COLO668 (cell line): ENCODE data around the gene ADSS2.
"Not testable (repeated sequence)": the region's sequence is repeated elsewhere in the genome, so short reads cannot be mapped to it uniquely, and the experiment has no call there.

Experiments used
- DNase-seq: peaks from one replicate; lab custom pipeline; 2025; ENCODE audit not compliant: unreplicated experiment; lab: John Stamatoyannopoulos, UW

The ADSS2 gene

DNA sequence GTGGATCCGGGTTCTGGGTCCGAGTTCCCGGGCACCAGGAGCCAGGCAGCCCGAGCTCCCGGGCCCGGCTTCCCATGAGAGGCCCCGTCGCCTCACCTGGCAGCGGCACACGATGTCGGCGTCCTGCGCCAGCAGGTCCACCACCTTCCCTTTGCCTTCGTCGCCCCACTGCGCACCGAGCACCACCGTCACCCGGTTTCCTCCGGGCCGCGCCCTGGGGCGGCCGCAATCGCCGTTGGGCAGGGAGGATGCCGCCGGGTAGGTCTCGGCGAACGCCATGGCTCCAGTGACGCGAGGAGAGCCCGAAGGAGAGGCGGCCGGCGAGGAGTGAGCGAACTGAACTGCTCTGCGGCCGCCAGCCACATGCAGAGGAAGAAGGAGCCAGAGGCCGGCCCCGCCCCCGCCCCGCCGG, at the start of gene ADSS2:
Gene ADSS2, minus strand, starts transcription at position 371 of the 412 bp plus-strand sequence. Its CDS starts 92 bp downstream, at position 279.
- DNase-seq: no peak

DNA sequence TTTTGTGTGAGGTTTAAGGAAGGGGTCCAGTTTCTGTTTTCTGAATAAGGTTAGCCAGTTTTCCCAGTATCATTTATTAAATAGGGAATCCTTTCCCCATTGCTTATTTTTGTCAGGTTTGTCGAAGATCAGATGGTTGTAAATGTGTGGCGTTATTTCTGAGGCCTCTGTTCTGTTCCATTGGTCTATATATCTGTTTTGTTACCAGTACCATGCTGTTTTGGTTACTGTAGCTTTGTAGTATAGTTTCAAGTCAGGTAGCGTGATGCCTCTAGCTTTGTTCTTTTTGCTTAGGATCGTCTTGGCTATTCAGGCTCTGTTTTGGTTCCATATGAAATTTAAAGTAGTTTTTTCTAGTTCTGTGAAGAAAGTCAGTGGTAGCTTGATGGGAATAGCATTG, 48.8 kb upstream of the ADSS2 start:
- DNase-seq: not testable (repeated sequence)

DNA sequence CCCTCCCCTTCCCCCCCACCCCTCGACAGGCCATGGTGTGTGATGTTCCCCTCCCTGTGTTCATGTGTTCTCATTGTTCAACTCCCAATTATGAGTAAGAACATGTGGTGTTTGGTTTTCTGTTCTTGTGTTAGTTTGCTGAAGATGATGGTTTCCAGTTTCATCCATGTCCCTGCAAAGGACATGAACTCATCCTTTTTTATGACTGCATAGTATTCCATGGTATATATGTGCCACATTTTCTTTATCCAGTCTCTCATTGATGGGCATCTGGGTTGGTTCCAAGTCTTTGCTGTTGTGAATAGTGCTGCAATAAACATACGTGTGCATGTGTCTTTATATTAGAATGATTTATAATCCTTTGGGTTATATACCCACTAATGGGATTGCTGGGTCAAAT, 47.8 kb upstream of the ADSS2 start:
- not testable (repeated sequence) for DNase-seq

DNA sequence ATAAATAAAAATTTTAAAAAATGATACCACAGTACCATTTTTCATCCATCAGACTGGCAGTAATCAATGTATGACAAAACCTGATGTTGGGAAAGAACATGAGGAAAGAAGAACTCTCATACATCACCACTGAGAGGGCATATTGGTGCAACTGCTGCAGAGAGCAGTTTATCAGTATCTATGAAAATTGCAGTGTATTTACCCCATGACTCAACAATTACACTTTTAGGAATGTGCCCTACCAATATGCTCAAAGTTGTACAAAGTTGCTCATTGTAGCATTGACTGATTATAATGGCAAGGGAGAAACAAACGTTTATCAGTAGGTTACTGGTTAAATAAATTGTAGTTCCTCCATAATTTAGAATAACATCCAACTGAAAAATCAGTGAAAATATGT, 46.1 kb upstream of the ADSS2 start:
- DNase-seq: no peak

DNA sequence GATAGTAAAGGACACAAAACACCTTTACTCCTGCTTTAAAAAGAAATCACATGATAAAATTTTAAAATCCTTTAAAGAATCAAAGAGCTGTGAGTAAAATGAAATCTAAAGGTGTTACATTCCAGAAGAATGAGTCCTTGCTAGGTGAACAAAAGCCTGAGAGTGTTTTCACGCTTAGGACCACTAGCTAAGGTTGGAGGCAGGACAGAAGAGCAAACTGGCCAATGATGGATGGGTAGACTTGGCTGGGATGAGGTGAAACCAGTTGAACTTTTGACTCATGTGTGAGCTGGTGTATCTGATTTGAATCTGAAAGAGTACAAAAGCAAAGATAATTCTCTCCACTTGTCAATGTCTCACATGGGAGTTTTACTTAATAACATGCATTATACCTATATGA, 44.5 kb upstream of the ADSS2 start:
- no peak for DNase-seq

DNA sequence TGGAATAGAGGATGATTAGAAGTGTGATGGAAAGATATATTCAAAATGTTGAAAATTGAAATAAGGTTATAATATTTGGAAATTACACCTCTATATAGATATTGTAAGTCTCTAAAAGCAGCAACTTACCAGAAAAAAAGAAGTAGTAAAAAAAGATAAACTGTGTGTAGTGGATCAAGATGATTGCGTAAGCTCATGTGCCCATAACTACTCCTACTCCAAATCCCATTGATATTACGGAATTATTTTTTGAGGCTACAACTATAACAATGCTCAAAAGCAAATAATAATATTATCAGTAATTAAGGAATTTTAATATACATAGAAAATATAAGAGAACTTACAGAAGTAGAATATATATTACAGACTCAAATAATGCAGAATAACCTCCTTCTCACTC, 42.9 kb upstream of the ADSS2 start:
- no peak for DNase-seq

DNA sequence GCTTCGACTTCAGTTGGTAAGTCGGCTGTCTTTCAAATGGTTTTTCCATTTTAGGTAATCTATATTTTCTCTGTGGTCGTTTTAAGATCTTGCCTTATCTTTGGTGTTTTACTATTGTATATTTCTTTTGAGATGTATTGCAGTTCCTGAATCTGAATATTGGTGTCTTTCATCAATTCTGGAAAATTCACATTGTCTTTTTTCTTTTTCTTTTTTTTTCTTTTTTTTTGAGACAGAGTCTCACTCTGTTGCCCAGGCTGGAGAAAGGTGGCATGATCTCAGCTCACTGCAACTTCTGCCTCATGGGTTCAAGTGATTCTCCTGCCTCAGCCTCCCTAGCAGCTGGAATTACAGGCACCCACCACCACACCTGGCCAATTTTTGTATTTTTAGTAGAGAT, 33.3 kb upstream of the ADSS2 start:
- DNase-seq: not testable (repeated sequence)

DNA sequence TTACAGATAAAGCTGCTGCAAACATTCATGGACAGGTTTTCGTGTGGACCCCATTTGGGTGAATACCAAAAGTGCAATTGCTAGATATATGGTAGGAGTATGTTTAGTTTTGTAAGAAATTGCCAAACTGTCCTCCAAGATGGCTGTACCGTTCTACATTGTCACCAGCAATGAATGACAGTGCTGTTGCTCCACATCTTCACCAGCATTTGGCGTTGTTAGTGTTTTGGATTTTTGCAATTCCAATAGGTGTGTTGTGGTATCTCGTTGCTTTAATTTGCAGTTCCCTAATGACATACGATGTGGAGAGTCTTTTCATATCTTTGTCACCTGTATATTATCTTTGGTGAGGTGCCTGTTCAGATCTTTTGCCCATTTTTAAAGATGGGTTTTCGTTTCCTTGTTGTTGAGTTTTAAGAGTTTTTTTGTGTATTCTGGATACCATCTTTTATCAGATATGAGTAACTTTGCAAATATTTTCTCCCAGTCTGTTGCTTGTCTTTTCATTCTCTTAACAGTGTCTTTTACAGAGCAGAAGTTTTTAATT, 21.4 kb upstream of the ADSS2 start:
- DNase-seq: no peak

DNA sequence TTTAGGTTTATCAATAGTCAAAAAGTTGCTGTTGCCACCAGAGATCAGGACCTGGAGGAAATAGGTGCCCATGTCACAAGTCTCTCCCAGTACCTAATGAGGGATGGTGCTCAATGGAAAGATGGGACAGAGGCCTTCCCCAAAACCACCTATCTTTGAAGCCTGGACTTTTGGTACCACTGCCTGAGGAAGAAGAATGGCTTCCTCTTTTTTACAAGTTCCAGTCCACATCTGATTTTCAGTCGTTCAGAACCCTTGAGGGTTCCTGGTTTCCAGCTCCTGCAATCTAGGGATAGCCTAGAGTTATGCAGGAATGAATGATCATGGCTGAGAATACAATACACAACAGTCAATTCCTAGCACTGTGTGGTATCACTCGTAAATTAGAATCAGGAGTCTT, 15.0 kb upstream of the ADSS2 start:
- DNase-seq: no peak

DNA sequence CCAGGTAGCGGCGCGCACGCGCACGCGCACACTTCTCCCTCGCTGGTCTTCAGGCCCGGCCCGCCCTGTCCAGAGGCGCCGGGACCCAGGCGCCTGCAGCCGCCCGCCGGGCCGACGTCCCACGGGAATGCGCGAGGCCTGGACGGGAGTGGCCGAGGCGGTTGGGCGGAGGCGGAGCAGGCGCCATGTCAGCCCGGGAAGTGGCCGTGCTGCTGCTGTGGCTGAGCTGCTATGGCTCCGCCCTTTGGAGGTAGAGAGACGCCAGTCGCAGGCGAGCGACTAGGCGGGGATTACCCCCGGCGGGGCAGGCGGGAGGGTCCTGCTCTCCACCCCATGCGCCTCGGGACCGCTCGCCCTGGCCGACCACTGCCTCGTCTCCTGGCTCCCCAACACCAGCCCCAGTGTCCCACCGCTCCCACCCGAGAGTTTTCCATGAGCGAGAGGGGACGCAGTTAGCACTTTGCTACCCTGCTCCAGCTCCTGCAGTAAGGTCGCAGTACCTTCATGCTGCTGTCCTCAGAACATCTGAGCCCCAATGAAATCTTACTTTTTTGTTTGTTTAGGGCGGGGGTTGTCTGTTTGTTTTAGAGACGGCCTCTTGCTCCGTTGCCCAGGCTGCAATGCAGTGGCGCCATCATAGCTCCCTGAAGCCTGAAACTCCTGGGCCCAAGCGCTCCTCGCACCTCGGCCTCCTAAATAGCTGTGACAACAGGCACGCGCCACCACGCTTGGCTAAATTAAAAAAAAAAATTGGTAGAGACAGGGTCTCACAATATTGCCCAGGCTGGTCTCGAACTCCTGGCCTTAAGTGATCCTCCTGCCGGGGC, 9.7 kb upstream of the ADSS2 start, which contains the start of gene CATSPERE:
Gene CATSPERE, plus strand, starts transcription at position 29 of the 827 bp plus-strand sequence. Its CDS starts 157 bp downstream, at position 186.
- peak; percentile 96 for DNase-seq

- no peak for DNase-seq
Measured at GRCh38 chr1:244460197-244460596, 8.5 kb upstream of the ADSS2 start.

- DNase-seq: no peak
Measured at GRCh38 chr1:244458781-244459180, 7.1 kb upstream of the ADSS2 start.

- no peak for DNase-seq
Measured at GRCh38 chr1:244456586-244456985, 4.9 kb upstream of the ADSS2 start.

- DNase-seq: no peak
Measured at GRCh38 chr1:244454412-244454811, 2.7 kb upstream of the ADSS2 start.

DNA sequence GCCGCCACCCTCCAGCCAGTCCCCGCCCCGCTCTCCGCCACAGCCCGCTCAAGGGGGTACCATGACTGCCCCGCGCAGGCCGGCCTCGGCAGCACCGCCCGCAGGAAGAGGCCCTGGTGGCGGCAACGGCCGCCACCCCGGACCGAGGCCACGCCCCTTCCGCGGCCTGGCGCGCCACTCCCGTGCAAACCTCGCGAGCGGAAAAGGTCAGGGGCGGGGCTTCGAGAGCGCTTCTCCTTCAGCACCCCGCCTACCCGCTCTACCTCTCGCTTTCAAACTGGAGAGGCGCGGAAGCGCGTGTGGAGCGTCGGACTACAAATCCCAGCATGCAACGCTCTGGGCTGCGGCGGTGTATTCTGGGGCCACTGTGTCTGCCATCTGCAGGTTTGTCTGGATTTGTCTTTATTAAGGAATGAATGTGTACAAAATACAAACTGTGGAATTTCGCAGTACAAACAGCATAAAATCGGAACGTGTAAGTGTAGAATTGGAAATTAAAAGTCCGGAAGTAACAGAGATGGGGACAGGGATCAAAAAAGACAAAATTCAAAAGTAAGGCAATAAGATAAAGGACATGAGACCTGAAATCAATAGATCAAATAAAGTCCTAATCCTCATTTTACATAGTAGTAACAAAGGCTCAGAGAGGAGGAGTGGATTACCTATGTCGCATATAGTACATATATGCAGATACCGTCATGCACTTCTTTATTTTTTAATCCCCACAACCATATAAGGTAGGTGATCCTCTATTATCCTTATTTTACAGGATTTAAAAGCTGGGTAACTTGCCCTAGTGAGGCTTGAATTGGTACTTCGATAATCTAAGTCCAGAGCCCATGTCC, 464 bp upstream of the ADSS2 start:
- peak; percentile 100 for DNase-seq

DNA sequence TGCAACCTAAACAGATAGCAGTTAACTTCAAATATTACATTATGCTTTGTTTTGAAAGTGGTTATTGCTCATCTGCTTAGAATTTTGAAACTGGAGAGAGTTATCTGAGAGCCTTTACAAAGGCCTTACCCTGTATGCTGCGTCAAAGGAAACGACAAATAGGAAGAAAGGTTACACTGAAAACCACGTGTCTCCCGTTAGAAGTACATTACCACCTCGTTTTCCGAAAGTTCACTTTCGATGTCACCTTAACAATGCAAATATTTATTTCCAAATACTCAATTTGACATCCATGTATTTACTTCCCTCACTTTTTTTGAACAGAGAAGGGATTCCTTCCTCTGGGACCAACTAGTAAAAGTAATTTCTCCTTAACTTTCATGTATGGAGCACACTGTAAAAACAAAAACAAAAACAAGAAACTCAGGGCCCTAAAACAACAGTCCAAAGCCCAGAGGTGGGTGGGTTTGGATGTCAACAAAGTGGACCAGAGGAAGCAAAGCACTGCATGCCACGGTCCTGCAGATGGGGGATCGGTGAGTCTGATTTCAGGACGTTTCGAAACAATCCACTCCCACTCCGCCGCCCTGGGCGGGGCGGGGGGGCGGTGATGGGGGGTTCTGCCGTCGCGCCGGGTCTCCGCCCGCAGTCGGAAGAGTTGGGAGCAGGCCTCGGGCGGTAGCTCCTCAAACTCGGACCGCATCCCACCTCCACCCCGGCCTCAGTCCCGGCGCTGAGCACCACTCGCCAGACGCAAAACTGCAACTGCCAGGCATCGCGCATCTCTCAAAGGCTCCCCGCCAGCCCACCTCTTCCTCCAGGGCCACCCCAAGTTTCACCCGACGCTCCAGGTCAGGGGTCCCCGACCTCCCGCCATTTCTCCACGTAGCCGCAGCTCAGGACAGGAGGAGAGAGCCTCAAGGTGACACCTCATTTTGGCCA, 841 bp downstream of the ADSS2 start:
- DNase-seq: peak; percentile 51

DNA sequence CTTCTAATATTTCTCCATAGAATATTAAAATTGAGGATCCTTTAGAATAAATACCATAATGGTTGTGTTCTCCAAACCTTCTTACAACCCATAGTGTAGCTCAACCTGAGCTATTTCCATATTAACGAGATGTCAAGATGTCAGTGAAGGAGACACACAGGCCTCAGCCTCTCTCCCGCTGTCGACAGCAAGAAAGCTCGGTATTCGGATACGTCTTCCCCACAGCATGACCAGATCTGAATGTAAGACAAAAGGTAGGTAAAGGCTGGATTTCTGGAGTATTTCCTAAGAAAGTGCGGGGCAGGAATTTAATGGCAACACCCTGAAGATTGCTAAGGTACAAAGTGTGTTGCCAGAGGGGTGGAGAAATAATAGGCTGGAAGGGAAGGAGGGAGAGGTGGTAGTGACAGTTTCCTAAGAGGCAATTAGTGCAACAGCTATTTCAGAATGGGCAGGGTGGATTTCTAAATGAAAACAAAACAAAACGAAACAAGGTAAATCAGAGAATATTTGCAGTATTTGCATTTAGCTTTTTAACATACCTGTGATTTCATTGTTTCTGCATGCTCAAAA, 1.7 kb downstream of the ADSS2 start:
- no peak for DNase-seq

DNA sequence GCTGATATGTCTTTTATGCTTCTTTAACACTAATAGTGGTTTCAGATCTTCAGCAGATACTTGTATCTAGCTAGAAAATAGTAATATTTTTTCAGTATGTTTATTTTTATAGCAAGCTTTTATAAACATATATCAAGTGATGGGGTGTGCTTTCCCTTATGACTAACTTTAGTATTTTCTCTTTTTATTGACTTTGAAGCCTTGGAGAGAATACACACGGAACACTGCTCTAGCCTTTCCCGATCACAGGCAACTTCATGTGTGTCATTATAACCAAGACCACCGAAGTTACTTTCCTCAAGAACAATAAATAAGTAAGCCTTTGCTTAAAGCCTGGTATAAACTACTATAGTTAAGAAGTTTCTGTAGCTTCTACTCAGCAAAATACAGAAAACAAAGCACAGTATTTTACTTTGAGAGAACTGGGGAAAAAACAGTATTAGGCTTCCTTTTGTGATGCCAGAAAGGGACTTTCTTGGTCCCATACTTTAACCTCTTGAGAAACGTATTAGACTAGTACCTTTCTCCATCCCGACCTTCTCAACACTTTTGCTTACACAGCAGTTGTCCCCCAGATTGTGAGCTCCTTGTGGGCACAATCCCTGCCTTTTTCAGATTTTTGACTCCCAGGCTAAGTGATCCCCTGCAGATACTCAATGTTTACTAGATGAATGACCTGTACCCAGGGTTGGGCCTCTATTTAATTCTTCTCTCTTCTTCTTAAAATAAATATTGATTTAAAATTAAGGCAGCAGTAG, 3.3 kb downstream of the ADSS2 start:
- DNase-seq: no peak

GRCh38 chr1:244447552-244447951, 4.2 kb downstream of the ADSS2 start:
- no peak for DNase-seq
